Trophoblast cell (in vitro differentiated cells and primary cell): ENCODE results near the gene WDR7.

Source experiments
- DNase-seq, 2 donors: peaks; one replicate each; pipeline ENCODE4 v3.0.0-alpha.2; 2016
- H2AFZ ChIP-seq: 2 replicates; pipeline ENCODE4 v1.6.1; 2013; ENCODE audit warnings: low read length, moderate library complexity, mild to moderate bottlenecking; ENCODE audit not compliant: insufficient read depth, poor library complexity
- H2AK5ac ChIP-seq: 2 replicates; pipeline ENCODE4 v1.6.1; 2013; ENCODE audit warnings: mild to moderate bottlenecking, low read length
- H2BK120ac ChIP-seq: 2 replicates; pipeline ENCODE4 v1.6.1; 2013; ENCODE audit warnings: low read length, mild to moderate bottlenecking, moderate library complexity; ENCODE audit not compliant: insufficient read depth, poor library complexity
- H2BK12ac ChIP-seq: 2 replicates; pipeline ENCODE4 v1.6.1; 2013; ENCODE audit warnings: mild to moderate bottlenecking, low read length, moderate library complexity
- H2BK5ac ChIP-seq: 2 replicates; pipeline ENCODE4 v1.6.1; 2013; ENCODE audit warnings: low read length, low read depth, moderate library complexity, mild to moderate bottlenecking; ENCODE audit not compliant: poor library complexity
- H3K14ac ChIP-seq: 2 replicates; pipeline ENCODE4 v1.6.1; 2013; ENCODE audit warnings: mild to moderate bottlenecking, low read length
- H3K18ac ChIP-seq: 2 replicates; pipeline ENCODE4 v1.6.1; 2013; ENCODE audit warnings: mild to moderate bottlenecking, low read length
- H3K23ac ChIP-seq: 2 replicates; pipeline ENCODE4 v1.6.1; 2013; ENCODE audit warnings: low read length
- H3K27ac ChIP-seq: 2 replicates; pipeline ENCODE4 v1.5.1; 2013; ENCODE audit warnings: low read depth, mild to moderate bottlenecking, inconsistent platforms, low read length, moderate library complexity
- H3K27me3 ChIP-seq: 2 replicates; pipeline ENCODE4 v1.6.1; 2013; ENCODE audit warnings: inconsistent platforms, mild to moderate bottlenecking, low read length, moderate library complexity; ENCODE audit not compliant: insufficient read depth
- H3K36me3 ChIP-seq, 2 experiments: 1 replicate in 1 of 2; 2 replicates in 1 of 2; pipeline ENCODE4 v1.6.1; 2013; ENCODE audit warnings: low read length in 2 of 2, mild to moderate bottlenecking in 2 of 2, moderate library complexity in 1 of 2; ENCODE audit not compliant: insufficient read depth in 2 of 2, control insufficient read depth in 1 of 2
- H3K4ac ChIP-seq: 2 replicates; pipeline ENCODE4 v1.6.1; 2013; ENCODE audit warnings: low read depth, mild to moderate bottlenecking, low read length, moderate library complexity
- H3K4me1 ChIP-seq, 2 experiments: 1 replicate in 1 of 2; 2 replicates in 1 of 2; pipeline ENCODE4 v1.6.1; 2013; ENCODE audit warnings: low read length in 2 of 2, mild to moderate bottlenecking in 2 of 2, moderate library complexity in 1 of 2; ENCODE audit not compliant: insufficient read depth in 2 of 2, control insufficient read depth in 1 of 2
- H3K4me2 ChIP-seq: 2 replicates; pipeline ENCODE4 v1.6.1; 2013; ENCODE audit warnings: inconsistent platforms, mild to moderate bottlenecking, low read length, moderate library complexity
- H3K4me3 ChIP-seq: 2 replicates; pipeline ENCODE4 v1.5.1; 2013; ENCODE audit warnings: mild to moderate bottlenecking, low read depth, low read length, inconsistent platforms
- H3K79me1 ChIP-seq: one replicate; pipeline ENCODE4 v1.6.1; 2013; ENCODE audit warnings: low read length
- H3K79me2 ChIP-seq: 2 replicates; pipeline ENCODE4 v1.6.1; 2013; ENCODE audit warnings: low read length, mild to moderate bottlenecking; ENCODE audit not compliant: control insufficient read depth, insufficient read depth, poor library complexity
- H3K9ac ChIP-seq: 2 replicates; pipeline ENCODE4 v1.6.1; 2013; ENCODE audit warnings: mild to moderate bottlenecking, low read length
- H3K9me3 ChIP-seq: 2 replicates; pipeline ENCODE4 v1.6.1; 2013; ENCODE audit warnings: low read depth, mild to moderate bottlenecking, control low read depth, inconsistent platforms, low read length; ENCODE audit not compliant: insufficient read depth
- H4K12ac ChIP-seq: 2 replicates; pipeline ENCODE4 v1.6.1; 2013; ENCODE audit warnings: low read depth, mild to moderate bottlenecking, low read length, moderate library complexity
- H4K8ac ChIP-seq: 2 replicates; pipeline ENCODE4 v1.6.1; 2013; ENCODE audit warnings: low read depth, mild to moderate bottlenecking, low read length, moderate library complexity
- H4K91ac ChIP-seq: one replicate; pipeline ENCODE4 v1.6.1; 2013; ENCODE audit warnings: low read depth, mild to moderate bottlenecking, low read length, moderate library complexity
- WGBS: extraction: QIAGEN DNeasy Blood & Tissue Kit; methylation state at CpG from one replicate; pipeline ENCODE4 v1.1.7; 2013; ENCODE audit warnings: missing lambda C conversion rate; ENCODE audit not compliant: insufficient read length, insufficient coverage; ENCODE audit errors: extremely low coverage; 5-methylcytosine and 5-hydroxymethylcytosine counted together

The WDR7 gene

DNA sequence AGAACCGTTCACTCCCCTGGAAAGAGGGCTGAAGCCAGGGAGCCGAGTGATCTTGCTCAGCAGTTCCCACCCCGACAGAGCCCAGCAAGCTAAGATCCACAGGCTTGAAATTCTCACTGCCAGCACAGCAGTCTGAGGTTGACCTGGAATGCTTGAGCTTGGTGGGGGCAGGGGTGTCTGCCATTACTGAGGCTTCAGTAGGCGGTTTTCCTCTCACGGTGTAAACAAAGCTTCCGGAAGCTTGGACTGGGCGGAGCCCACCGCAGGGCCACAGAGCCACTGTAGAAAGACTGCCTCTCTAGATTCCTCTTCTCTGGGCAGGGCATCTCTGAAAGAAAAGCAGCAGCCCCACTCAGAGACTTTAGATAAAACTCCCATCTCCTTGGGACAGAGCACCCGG, 180.8 kb downstream of the WDR7 start:
- H2BK12ac ChIP-seq = no peak overlapping the region
- no peaks in the 10 kb centered on the region for H3K4me1 ChIP-seq
- no peak overlapping the region for H3K9ac ChIP-seq
- no peak overlapping the region for H3K18ac ChIP-seq
- H3K4me2 ChIP-seq = no peak overlapping the region
- H2AFZ ChIP-seq = no peak overlapping the region
- no peak for DNase-seq
- H3K27ac ChIP-seq = no peak overlapping the region
- no peaks in the 10 kb centered on the region for H3K9me3 ChIP-seq
- no peaks in the 10 kb centered on the region for H3K36me3 ChIP-seq
- no peak overlapping the region for H3K14ac ChIP-seq
- no peak overlapping the region for H4K12ac ChIP-seq
- no peak overlapping the region for H4K91ac ChIP-seq
- H3K23ac ChIP-seq = no peak overlapping the region
- no peak overlapping the region for H2AK5ac ChIP-seq
- H3K4ac ChIP-seq = no peak overlapping the region
- H3K79me2 ChIP-seq = no peaks in the 10 kb centered on the region
- no peaks in the 10 kb centered on the region for H3K27me3 ChIP-seq
- H3K4me3 ChIP-seq = no peak overlapping the region
- no CpG with 5 or more reads among the region's 9 CpGs for WGBS
- no peak overlapping the region for H2BK120ac ChIP-seq
- H3K79me1 ChIP-seq = no peaks in the 10 kb centered on the region
- H4K8ac ChIP-seq = no peak overlapping the region
- no peak overlapping the region for H2BK5ac ChIP-seq

DNA sequence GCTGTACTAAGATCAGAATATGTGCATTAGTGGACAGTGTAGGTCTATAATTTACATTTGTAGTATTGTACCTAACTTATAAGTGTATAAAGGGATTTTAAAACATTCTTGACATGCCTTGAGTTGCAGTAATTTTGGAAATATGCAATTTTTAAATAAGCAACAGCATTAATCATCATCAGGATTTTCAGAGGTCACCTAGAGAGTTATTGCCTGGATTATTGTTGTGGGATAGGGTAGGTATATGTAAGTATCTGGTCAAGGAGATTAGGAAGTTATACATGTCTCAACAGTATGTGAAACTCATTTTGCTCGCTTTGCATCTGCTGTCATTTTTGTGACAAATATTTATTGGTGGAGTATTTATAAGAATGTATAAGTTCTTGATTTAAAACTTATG, 184.2 kb downstream of the WDR7 start:
- Histone ChIP-seq H3K27me3 (no peaks in the 10 kb centered on the region), H3K4ac (no peak overlapping the region), H3K27ac (no peak overlapping the region), H3K79me1 (no peaks in the 10 kb centered on the region), H3K4me3 (no peak overlapping the region), H3K4me1 (no peaks in the 10 kb centered on the region), H3K79me2 (no peaks in the 10 kb centered on the region), H4K91ac (no peak overlapping the region), H3K36me3 (no peaks in the 10 kb centered on the region), H2AK5ac (no peak overlapping the region), H4K12ac (no peak overlapping the region), H3K9me3 (no peaks in the 10 kb centered on the region), H2BK5ac (no peak overlapping the region), H3K18ac (no peak overlapping the region), H3K14ac (no peak overlapping the region), H2BK120ac (no peak overlapping the region), H3K4me2 (no peak overlapping the region), H2BK12ac (no peak overlapping the region), H3K23ac (no peak overlapping the region), H3K9ac (no peak overlapping the region), H4K8ac (no peak overlapping the region), H2AFZ (no peak overlapping the region)
- WGBS = no CpG with 5 or more reads among the region's 1 CpG
- DNase-seq = no peak

DNA sequence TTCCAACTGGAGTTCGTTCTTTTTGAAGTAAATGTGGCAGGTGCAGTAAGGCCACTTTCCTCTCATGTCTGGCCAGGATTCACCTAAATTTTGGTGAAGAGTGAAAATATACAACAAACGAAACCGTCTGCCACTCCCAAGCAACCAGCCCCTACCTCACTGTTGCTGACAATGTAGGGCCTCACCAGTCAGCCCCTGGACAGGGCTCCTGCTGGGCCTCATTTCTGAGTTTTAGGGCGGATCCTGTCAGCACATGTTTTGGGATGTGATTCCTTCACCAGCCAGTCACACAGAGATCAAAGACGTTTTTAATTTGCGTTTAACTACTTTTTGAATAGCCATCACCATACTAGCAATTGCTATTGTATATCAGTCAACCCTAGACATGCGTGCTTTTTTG, 185.0 kb downstream of the WDR7 start:
- no peak for DNase-seq
- H3K36me3 ChIP-seq = no peaks in the 10 kb centered on the region
- no peak overlapping the region for H3K18ac ChIP-seq
- H2BK120ac ChIP-seq = no peak overlapping the region
- H4K91ac ChIP-seq = no peak overlapping the region
- H3K79me2 ChIP-seq = no peaks in the 10 kb centered on the region
- no peak overlapping the region for H3K23ac ChIP-seq
- H2BK5ac ChIP-seq = no peak overlapping the region
- H3K9me3 ChIP-seq = no peaks in the 10 kb centered on the region
- no CpG with 5 or more reads among the region's 7 CpGs for WGBS
- H3K27me3 ChIP-seq = no peaks in the 10 kb centered on the region
- H2BK12ac ChIP-seq = no peak overlapping the region
- H2AK5ac ChIP-seq = no peak overlapping the region
- H4K12ac ChIP-seq = no peak overlapping the region
- H3K4ac ChIP-seq = no peak overlapping the region
- H3K4me1 ChIP-seq = no peaks in the 10 kb centered on the region
- H3K9ac ChIP-seq = no peak overlapping the region
- no peak overlapping the region for H3K27ac ChIP-seq
- no peak overlapping the region for H3K4me3 ChIP-seq
- H4K8ac ChIP-seq = no peak overlapping the region
- no peak overlapping the region for H3K4me2 ChIP-seq
- no peaks in the 10 kb centered on the region for H3K79me1 ChIP-seq
- no peak overlapping the region for H3K14ac ChIP-seq
- no peak overlapping the region for H2AFZ ChIP-seq

DNA sequence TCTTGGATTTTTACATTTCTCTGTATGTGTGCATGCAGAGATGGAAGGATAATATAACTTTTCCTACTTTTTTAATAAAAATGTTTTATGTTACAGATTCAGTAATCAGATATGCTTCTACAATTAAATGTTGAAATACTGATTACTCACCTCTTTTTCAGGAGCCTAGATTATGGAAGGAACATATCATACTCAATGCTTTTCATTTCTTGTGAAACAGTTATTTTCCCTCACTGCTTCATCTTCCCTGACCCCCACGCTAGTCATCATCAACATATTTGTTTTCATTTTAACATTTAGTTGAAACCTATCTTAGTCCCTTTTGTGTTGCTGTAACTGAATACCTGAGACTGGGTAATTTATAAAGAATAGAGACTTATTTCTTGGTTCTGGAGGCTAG, 190.7 kb downstream of the WDR7 start:
- Histone ChIP-seq H2AK5ac (no peak overlapping the region), H4K91ac (no peak overlapping the region), H2AFZ (no peak overlapping the region), H3K27ac (no peak overlapping the region), H3K4ac (no peak overlapping the region), H2BK12ac (no peak overlapping the region), H4K8ac (no peak overlapping the region), H3K4me2 (no peak overlapping the region), H3K79me2 (no peaks in the 10 kb centered on the region), H3K36me3 (no peaks in the 10 kb centered on the region), H3K4me3 (no peak overlapping the region), H3K23ac (no peak overlapping the region), H3K14ac (no peak overlapping the region), H2BK5ac (no peak overlapping the region), H3K9me3 (no peaks in the 10 kb centered on the region), H3K18ac (no peak overlapping the region), H3K4me1 (no peaks in the 10 kb centered on the region), H2BK120ac (no peak overlapping the region), H3K79me1 (no peaks in the 10 kb centered on the region), H4K12ac (no peak overlapping the region), H3K9ac (no peak overlapping the region), H3K27me3 (no peaks in the 10 kb centered on the region)
- no peak for DNase-seq
- no CpG with 5 or more reads among the region's 1 CpG for whole genome bisulfite sequencing
